Hepatocyte (in vitro differentiated cells): ENCODE measurements around the gene MRPL33.

Experiments used
- EZH2phosphoT487 ChIP-seq: fragments of 200-600 bp; sonication (generic); IDR thresholded peaks from one replicate; pipeline ENCODE4 v1.6.1; 2018; ENCODE audit warnings: antibody characterized with exemption, mild to moderate bottlenecking, low read depth, moderate library complexity; ENCODE audit not compliant: unreplicated experiment, severe bottlenecking
- TF ChIP-seq, protein P1 (sequence below): fragments of 200-600 bp; sonication (generic); IDR thresholded peaks from 2 replicates; pipeline ENCODE4 v1.5.1; 2016; ENCODE audit warnings: antibody characterized with exemption, mild to moderate bottlenecking; ENCODE audit not compliant: poor library complexity

DNA sequence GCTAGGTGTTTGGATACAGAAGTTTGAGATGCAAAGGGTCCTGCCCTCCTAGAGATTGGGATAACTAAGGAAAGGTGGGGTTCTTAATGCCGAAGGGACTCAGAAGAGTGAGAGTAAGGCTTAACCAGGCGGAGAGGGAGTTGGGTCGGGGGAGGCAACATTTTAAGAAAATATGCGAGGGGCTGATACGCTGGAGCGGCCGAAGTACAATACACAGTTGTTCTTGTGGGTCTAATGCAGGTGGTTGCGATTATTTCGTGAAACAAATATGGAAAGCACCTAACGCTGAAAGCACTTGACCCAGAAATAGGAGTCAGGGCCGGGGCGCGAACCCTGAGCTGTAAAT, 344 bp upstream of the MRPL33 start:
- TF ChIP-seq, protein P1, sequence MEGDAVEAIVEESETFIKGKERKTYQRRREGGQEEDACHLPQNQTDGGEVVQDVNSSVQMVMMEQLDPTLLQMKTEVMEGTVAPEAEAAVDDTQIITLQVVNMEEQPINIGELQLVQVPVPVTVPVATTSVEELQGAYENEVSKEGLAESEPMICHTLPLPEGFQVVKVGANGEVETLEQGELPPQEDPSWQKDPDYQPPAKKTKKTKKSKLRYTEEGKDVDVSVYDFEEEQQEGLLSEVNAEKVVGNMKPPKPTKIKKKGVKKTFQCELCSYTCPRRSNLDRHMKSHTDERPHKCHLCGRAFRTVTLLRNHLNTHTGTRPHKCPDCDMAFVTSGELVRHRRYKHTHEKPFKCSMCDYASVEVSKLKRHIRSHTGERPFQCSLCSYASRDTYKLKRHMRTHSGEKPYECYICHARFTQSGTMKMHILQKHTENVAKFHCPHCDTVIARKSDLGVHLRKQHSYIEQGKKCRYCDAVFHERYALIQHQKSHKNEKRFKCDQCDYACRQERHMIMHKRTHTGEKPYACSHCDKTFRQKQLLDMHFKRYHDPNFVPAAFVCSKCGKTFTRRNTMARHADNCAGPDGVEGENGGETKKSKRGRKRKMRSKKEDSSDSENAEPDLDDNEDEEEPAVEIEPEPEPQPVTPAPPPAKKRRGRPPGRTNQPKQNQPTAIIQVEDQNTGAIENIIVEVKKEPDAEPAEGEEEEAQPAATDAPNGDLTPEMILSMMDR: no peak
- no peak for TF ChIP-seq EZH2phosphoT487
